ENCODE results near the gene IGDCC3.

Gene IGDCC3

DNA sequence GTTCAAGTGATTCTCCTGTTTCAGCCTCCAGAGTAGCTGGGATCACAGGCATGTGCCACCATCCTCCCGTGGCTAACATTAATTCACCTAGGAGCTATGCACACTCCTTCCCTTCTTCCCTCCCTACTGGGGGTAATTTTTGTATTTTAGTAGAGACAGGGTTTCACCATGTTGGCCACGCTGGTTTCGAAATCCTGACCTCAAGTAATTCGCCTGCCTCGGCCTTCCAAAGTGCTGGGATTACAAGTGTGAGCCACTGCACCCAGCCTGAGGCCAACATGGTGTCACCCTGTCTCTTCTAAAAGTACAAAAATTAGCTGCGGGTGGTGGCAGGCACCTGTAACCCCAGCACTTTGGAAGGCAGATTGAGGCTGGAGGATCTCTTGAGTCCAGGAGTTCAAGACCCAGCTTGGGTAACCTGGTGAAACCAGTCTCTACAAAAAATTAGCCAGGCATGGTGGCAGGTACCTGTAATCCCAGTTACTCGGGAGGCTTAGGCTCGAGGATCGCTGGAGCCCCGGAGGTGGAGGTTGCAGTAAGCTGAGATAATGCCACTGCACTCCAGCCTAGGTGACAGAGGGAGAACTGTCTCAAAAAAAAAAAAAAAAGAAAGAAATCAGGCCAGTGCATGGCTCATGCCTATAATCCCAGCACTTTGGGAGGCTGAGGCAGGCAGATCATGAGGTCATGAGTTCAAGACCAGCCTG lies 67.2 kb downstream of the IGDCC3 start:
- no peak overlapping the region for H3K27ac ChIP-seq (ENCODE audit: low read depth, low read length)
- no peaks in the 10 kb centered on the region for H3K36me3 ChIP-seq (ENCODE audit: control insufficient read depth, insufficient read depth, low read length)
- no peak overlapping the region for H3K9ac ChIP-seq (ENCODE audit: low read length)
- H3K4me1 ChIP-seq (ENCODE audit: control insufficient read depth, insufficient read depth, low read length), result no peaks in the 10 kb centered on the region
- H3K27me3 ChIP-seq (ENCODE audit: control insufficient read depth, insufficient read depth, low read length), result no peaks in the 10 kb centered on the region
- no peak overlapping the region for H3K4me3 ChIP-seq (ENCODE audit: low read length)

DNA sequence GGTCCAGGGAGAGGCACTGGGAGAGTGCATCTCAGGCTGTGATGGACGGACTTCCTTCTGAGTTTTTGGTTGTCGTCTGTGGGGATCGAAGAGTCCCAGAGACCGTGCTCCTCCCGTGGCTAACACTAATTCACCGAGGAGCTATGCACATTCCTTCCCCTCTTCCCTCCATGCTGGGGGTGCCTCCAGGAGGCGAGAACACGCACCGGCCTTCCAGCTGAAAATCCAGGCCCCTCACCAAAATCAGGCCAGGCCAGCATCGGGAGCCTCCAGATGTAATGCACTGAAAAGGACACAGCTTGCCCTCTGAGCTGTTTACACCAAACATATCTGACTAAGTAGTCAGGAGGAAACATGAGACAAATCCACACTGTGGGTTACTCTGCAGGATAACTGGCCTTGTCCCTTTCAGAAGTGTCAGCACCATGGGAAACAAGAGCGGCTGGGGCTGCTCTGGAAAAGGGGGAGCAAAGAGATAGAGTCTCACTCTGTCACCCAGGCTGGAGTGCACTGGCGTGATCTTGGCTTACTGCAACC lies 67.9 kb downstream of the IGDCC3 start:
- H3K27ac ChIP-seq (ENCODE audit: low read depth, low read length), result no peak overlapping the region

DNA sequence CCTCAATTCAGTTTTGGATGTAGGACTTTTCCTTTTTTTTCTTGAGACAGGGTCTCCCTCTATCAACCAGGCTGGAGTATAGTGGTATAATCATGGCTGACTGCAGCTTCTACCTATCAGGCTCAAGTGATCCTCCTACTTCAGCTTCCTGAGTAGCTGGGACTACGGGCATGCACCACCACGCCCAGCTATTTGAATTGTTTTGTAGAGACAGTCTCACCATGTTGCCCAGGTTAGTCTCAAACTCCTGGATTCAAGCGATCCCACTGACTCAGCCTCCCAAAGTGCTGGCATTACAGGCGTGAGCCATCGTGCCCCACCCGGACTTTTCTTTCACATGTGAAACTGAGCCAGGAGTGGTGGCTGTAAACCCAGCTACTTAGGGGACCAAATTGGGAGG lies 69.8 kb downstream of the IGDCC3 start:
- Histone ChIP-seq H3K4me1 (ENCODE audit: control insufficient read depth, insufficient read depth, low read length) (peaks cover 4% of the 10 kb centered on the region), H3K9ac (ENCODE audit: low read length) (no peak overlapping the region)

More for the DNA sequence above, 67.9 kb downstream of the IGDCC3 start:
- Histone ChIP-seq H3K27me3 (ENCODE audit: control insufficient read depth, insufficient read depth, low read length) (no peaks in the 10 kb centered on the region), H3K36me3 (ENCODE audit: control insufficient read depth, insufficient read depth, low read length) (no peaks in the 10 kb centered on the region), H3K4me1 (ENCODE audit: control insufficient read depth, insufficient read depth, low read length) (peaks cover 3% of the 10 kb centered on the region), H3K9ac (ENCODE audit: low read length) (no peak overlapping the region), H3K4me3 (ENCODE audit: low read length) (no peak overlapping the region)

DNA sequence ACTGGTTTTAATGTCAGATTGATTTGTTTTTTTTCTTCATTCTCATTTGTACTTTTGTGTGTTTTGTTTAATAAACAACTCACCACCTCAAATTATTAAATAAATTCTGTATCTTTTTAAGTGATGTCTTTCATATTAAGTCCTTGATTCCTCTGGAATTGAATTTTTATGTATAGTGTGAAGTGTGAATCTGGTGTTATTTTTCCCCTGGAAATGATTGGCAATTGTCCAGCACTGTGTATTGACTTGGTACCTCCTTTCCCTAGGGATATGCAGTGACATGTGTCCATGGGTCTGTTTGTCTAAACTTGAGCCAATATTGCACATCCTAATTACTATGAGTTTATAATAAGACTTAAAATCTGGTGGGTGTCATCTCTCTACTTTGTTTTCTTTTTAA lies 71.3 kb downstream of the IGDCC3 start:
- Histone ChIP-seq H3K4me3 (ENCODE audit: low read length) (no peak overlapping the region), H3K36me3 (ENCODE audit: control insufficient read depth, insufficient read depth, low read length) (no peaks in the 10 kb centered on the region), H3K27ac (ENCODE audit: low read depth, low read length) (no peak overlapping the region), H3K4me1 (ENCODE audit: control insufficient read depth, insufficient read depth, low read length) (peaks cover 4% of the 10 kb centered on the region), H3K9ac (ENCODE audit: low read length) (no peak overlapping the region), H3K27me3 (ENCODE audit: control insufficient read depth, insufficient read depth, low read length) (no peaks in the 10 kb centered on the region)

More for the DNA sequence above, 69.8 kb downstream of the IGDCC3 start:
- Histone ChIP-seq H3K27ac (ENCODE audit: low read depth, low read length) (no peak overlapping the region), H3K36me3 (ENCODE audit: control insufficient read depth, insufficient read depth, low read length) (no peaks in the 10 kb centered on the region), H3K4me3 (ENCODE audit: low read length) (no peak overlapping the region), H3K27me3 (ENCODE audit: control insufficient read depth, insufficient read depth, low read length) (no peaks in the 10 kb centered on the region)

DNA sequence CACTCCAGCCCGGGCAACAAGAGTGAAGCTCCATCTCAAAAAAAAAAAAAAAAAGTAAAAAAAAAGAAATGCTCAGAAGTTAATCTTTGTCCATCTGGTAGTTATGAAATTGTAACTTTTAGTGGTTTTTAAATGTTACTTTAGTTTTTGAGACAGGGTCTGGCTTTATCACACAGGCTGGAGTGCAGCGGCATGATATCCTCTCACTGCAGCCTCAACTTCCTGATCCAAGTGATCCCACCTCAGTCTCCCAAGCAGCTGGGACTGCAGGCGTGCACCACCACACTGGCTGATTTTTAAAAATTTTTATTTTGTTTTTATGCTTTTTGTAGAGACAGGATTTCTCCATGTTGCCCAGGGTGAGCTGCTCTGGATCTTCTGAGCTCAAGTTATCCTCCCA lies 72.0 kb downstream of the IGDCC3 start:
- Histone ChIP-seq H3K9ac (ENCODE audit: low read length) (no peak overlapping the region), H3K36me3 (ENCODE audit: control insufficient read depth, insufficient read depth, low read length) (no peaks in the 10 kb centered on the region), H3K27ac (ENCODE audit: low read depth, low read length) (no peak overlapping the region), H3K4me3 (ENCODE audit: low read length) (no peak overlapping the region), H3K27me3 (ENCODE audit: control insufficient read depth, insufficient read depth, low read length) (no peaks in the 10 kb centered on the region), H3K4me1 (ENCODE audit: control insufficient read depth, insufficient read depth, low read length) (peaks cover 4% of the 10 kb centered on the region)

DNA sequence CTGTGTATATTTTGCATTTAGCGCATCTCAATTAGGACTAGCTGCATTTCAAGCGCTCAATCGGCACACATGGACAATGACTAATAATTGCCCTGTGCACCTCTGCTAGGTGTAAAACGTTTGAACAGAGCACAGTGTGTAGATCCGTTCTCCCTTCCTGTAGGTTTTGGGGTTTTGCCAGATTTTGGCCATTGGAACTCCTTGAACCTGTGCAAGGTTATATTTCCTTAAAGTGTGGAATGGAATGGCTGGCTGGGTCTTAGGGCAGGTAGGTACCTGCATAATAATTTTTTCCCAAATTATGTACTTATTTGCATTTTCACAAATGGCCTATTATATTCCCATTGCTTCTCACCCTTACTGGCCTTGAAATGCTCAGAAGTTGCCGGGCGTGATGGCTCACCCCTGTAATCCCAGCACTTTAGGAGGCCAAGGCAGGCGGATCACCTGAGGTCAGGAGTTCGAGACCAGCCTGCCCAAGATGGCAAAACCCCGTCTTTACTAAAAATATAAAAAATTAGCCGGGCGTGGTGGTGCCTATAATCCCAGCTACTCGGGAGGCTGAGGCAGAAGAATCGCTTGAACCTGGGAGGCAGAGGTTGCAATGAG lies 72.5 kb downstream of the IGDCC3 start:
- peak overlapping the region; percentile 13 for H3K9ac ChIP-seq (ENCODE audit: low read length)
- no peaks in the 10 kb centered on the region for H3K36me3 ChIP-seq (ENCODE audit: control insufficient read depth, insufficient read depth, low read length)
- H3K4me3 ChIP-seq (ENCODE audit: low read length), result peak overlapping the region; percentile 35
- H3K4me1 ChIP-seq (ENCODE audit: control insufficient read depth, insufficient read depth, low read length), result peaks cover 4% of the 10 kb centered on the region
- peak overlapping the region; percentile 89 for H3K27ac ChIP-seq (ENCODE audit: low read depth, low read length)
- no peaks in the 10 kb centered on the region for H3K27me3 ChIP-seq (ENCODE audit: control insufficient read depth, insufficient read depth, low read length)

DNA sequence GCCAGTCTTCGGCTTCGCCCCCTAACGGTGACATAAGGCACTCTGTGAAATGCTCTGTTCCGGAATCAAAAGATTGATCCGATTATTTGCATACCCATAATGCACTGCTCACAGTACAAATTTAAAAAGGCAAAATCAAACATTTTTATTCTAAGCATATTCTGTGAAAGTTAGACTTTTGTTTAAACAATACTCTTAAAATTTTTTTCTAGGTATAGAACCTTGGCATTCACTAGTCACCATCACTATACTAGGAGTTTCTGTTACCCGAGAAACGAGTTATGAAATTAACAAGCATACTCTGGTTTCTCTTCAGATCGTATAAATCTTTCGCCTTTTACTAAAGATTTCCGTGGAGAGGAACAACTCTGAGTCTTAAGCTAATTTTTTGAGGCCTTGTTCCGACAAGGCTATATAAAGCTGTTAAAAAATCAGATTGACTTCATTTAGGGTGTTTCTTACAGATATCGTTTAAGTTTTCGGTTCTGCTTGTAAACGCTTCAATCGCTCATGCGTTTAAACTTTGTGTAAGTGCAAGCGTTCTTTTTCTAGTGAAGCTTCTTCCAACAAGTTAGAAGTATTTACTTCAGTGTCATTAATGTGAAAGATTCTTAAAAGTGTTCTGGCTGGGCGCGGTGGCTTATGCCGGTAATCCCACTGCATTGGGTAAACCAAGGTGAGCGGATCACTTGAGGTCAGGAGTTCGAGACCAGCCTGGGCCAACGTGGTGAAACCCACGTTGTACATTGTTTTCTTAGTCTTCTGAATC lies 73.2 kb downstream of the IGDCC3 start, which contains the start of gene RNU5B-1:
Gene RNU5B-1, plus strand, starts transcription at position 297 of the 769 bp plus-strand sequence.
- peaks cover 4% of the 10 kb centered on the region for H3K4me1 ChIP-seq (ENCODE audit: control insufficient read depth, insufficient read depth, low read length)
- peak within 1 kb of the TSS; percentile 47 for H3K9ac ChIP-seq (ENCODE audit: low read length)
- H3K27ac ChIP-seq (ENCODE audit: low read depth, low read length), result peak within 1 kb of the TSS; percentile 89
- H3K27me3 ChIP-seq (ENCODE audit: control insufficient read depth, insufficient read depth, low read length), result no peaks in the 10 kb centered on the region
- no peaks in the 10 kb centered on the region for H3K36me3 ChIP-seq (ENCODE audit: control insufficient read depth, insufficient read depth, low read length)
- H3K4me3 ChIP-seq (ENCODE audit: low read length), result peak within 1 kb of the TSS; percentile 71

DNA sequence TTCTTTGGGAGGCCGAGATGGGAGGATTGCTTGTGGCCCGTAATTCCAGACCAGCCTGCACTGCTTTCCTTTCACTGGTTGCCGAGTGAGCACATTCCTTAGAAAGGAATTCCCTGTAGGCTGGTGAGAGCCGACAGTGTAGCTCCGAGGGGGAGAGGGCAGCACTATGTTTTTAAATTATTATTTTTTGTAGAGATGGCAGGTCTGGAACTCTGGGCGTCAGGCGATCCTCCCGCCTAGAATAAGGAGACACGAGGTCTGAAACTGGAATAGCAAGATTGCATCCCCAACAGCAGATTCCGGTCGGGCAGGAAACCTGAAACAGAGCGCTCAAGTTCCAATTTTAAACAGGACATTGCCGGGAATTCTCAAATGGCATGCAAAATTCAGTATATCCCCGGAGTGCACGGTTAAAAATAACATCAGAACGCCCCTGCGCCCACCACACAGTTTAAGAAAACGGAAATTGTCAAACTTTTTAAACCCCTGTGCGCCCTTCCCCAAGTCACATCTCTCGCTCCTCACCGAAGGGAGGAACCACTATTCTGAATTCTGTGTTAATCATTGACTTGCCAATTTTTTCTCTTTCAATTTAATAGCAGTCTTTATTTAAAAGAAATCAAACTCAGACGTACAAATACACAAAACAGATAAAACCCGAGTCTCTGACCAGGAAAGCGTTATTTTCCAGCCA lies 74.0 kb downstream of the IGDCC3 start:
- Histone ChIP-seq H3K27ac (ENCODE audit: low read depth, low read length) (peak overlapping the region; percentile 89), H3K27me3 (ENCODE audit: control insufficient read depth, insufficient read depth, low read length) (no peaks in the 10 kb centered on the region), H3K36me3 (ENCODE audit: control insufficient read depth, insufficient read depth, low read length) (no peaks in the 10 kb centered on the region), H3K4me3 (ENCODE audit: low read length) (peak overlapping the region; percentile 71), H3K9ac (ENCODE audit: low read length) (peak overlapping the region; percentile 47), H3K4me1 (ENCODE audit: control insufficient read depth, insufficient read depth, low read length) (peaks cover 4% of the 10 kb centered on the region)

DNA sequence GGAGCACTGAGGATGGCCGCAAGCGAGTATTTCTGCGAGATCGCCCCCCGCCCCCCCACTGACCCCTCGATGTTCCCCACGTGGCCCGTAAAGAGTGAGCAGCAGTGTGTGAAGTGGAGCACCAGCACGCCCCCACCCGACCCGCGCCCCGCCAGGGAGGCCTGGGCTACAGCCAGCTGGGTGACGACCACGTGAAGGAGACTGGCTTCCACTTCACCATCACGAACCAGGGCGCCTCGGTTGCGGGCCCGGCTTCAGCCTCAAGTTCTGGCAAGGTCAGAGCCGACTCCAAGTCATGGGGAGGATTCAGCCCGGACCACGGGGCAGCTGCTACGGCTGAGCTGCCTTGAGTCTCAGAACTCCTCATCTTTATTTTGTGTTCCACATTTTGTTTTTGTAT lies 75.7 kb downstream of the IGDCC3 start:
- Histone ChIP-seq H3K27me3 (ENCODE audit: control insufficient read depth, insufficient read depth, low read length) (no peaks in the 10 kb centered on the region), H3K27ac (ENCODE audit: low read depth, low read length) (no peak overlapping the region), H3K9ac (ENCODE audit: low read length) (no peak overlapping the region), H3K36me3 (ENCODE audit: control insufficient read depth, insufficient read depth, low read length) (no peaks in the 10 kb centered on the region), H3K4me1 (ENCODE audit: control insufficient read depth, insufficient read depth, low read length) (peaks cover 4% of the 10 kb centered on the region), H3K4me3 (ENCODE audit: low read length) (no peak overlapping the region)

DNA sequence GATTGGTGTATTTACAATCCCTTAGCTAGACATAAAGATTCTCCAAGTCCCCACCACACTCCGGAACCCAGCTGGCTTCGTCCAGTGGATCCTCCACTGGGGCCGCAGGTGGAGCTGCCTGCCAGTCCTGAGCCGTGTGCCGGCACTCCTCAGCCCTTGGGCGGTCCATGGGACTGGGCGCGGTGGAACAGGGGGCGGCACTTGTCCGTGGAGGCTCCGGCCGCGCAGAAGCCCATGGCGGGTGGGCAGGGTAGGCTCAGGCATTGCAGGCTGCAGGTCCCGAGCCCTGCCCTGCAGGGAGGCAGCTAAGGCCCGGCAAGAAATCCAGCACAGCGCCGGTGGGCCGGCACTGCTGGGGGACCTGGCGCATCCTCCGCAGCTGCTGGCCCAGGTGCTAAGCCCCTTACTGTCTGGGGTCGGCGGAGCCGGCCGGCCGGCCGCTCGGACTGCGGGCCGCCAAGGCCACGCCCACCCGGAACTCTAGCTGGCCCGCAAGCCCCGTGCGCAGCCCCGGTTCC lies 76.8 kb downstream of the IGDCC3 start:
- no peak overlapping the region for H3K27ac ChIP-seq (ENCODE audit: low read depth, low read length)
- H3K4me1 ChIP-seq (ENCODE audit: control insufficient read depth, insufficient read depth, low read length), result peaks cover 4% of the 10 kb centered on the region
- no peaks in the 10 kb centered on the region for H3K36me3 ChIP-seq (ENCODE audit: control insufficient read depth, insufficient read depth, low read length)
- H3K4me3 ChIP-seq (ENCODE audit: low read length), result no peak overlapping the region
- H3K9ac ChIP-seq (ENCODE audit: low read length), result no peak overlapping the region
- H3K27me3 ChIP-seq (ENCODE audit: control insufficient read depth, insufficient read depth, low read length), result no peaks in the 10 kb centered on the region

DNA sequence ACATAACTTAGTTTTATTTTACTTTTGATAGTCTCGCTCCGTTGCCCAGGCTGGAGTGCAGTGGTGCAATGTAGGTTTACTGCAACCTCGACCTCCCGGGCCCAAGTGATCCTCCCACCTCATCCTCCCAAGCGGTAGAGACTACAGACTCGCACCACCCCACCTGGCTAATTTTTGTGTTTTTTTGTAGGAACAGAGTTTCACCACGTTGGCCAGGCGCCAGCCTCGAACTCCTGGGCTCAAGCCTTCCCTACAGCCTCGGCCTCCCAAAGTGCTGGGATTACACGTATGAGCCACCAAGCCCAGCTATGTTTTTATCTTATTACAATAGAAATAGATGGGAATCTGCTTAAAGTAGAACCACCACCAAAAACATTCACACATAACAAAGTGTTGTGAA lies 79.1 kb downstream of the IGDCC3 start:
- Histone ChIP-seq H3K9ac (ENCODE audit: low read length) (no peak overlapping the region), H3K36me3 (ENCODE audit: control insufficient read depth, insufficient read depth, low read length) (no peaks in the 10 kb centered on the region), H3K4me1 (ENCODE audit: control insufficient read depth, insufficient read depth, low read length) (no peaks in the 10 kb centered on the region), H3K27me3 (ENCODE audit: control insufficient read depth, insufficient read depth, low read length) (no peaks in the 10 kb centered on the region), H3K27ac (ENCODE audit: low read depth, low read length) (no peak overlapping the region), H3K4me3 (ENCODE audit: low read length) (no peak overlapping the region)

All from rectal smooth muscle tissue (tissue), 1 donor.